DND-41 (cell line): Measurements from ENCODE around the gene SPTSSB.

ENCODE experiments used
- ATAC-seq: fragments of 200-7000 bp; cut with Tn5 transposase; 3 replicates; pipeline ENCODE4 v1.9.1; 2021; ENCODE audit warnings: low read depth; ENCODE audit not compliant: insufficient read depth
- DNase-seq: peaks from one replicate; pipeline ENCODE4 v3.0.0-alpha.2; 2020
- H2AFZ ChIP-seq: 2 replicates; pipeline ENCODE4 v1.6.0; 2012; ENCODE audit warnings: low read depth, low read length
- H3K27ac ChIP-seq: 2 replicates; pipeline ENCODE4 v1.5.1; 2012; ENCODE audit warnings: low read length, inconsistent platforms
- H3K27me3 ChIP-seq: fragments of 200-600 bp; sonication (generic); 2 replicates; pipeline ENCODE4 v1.6.0; 2012; ENCODE audit warnings: low read length, mild to moderate bottlenecking, inconsistent platforms; ENCODE audit not compliant: insufficient read depth, poor library complexity
- H3K36me3 ChIP-seq: 2 replicates; pipeline ENCODE4 v1.5.1; 2012; ENCODE audit warnings: low read length, inconsistent platforms; ENCODE audit not compliant: insufficient read depth
- H3K4me1 ChIP-seq: 2 replicates; pipeline ENCODE4 v1.5.1; 2012; ENCODE audit warnings: mild to moderate bottlenecking, low read length; ENCODE audit not compliant: insufficient read depth
- H3K4me2 ChIP-seq: 2 replicates; pipeline ENCODE4 v1.6.0; 2012; ENCODE audit warnings: mild to moderate bottlenecking, moderate library complexity, low read length, inconsistent platforms; ENCODE audit not compliant: insufficient read depth
- H3K4me3 ChIP-seq, 2 experiments: fragments of 200-600 bp in 1 of 2; shearing (Covaris generic) in 1 of 2; 2 replicates each; pipeline ENCODE4 v1.5.1; 2012 to 2016; ENCODE audit warnings: inconsistent platforms in 2 of 2, low read length in 2 of 2, mild to moderate bottlenecking in 2 of 2, low read depth in 1 of 2, moderate library complexity in 1 of 2
- H3K79me2 ChIP-seq: 2 replicates; pipeline ENCODE4 v1.6.0; 2012; ENCODE audit warnings: low read length, inconsistent platforms; ENCODE audit not compliant: insufficient read depth
- H3K9ac ChIP-seq: 2 replicates; pipeline ENCODE4 v1.6.0; 2012; ENCODE audit warnings: low read depth, mild to moderate bottlenecking, inconsistent platforms, low read length, moderate library complexity
- H3K9me3 ChIP-seq: 2 replicates; pipeline ENCODE4 v1.5.1; 2012; ENCODE audit warnings: low read length, moderate library complexity, mild to moderate bottlenecking, inconsistent platforms; ENCODE audit not compliant: insufficient read depth, severe bottlenecking
- H4K20me1 ChIP-seq: 2 replicates; pipeline ENCODE4 v1.6.0; 2012; ENCODE audit warnings: low read length; ENCODE audit not compliant: insufficient read depth
- EZH2 ChIP-seq: IDR thresholded peaks from 3 replicates; pipeline ENCODE4 v1.6.1; 2012; ENCODE audit warnings: borderline replicate concordance, low read depth, mild to moderate bottlenecking, moderate library complexity, low read length, inconsistent platforms; ENCODE audit not compliant: severe bottlenecking
- TF ChIP-seq, protein P1 (sequence below): IDR thresholded peaks from 2 replicates; pipeline ENCODE4 v1.5.1; 2012; ENCODE audit warnings: borderline replicate concordance, low read length, moderate library complexity, mild to moderate bottlenecking; ENCODE audit not compliant: poor library complexity, severe bottlenecking; ENCODE audit errors: extremely low read depth

The SPTSSB gene

GRCh38 chr3:161349529-161350312 is 21.6 kb downstream of the SPTSSB start:
- H3K4me3 ChIP-seq = no peak overlapping the region
- no peaks in the 10 kb centered on the region for H3K79me2 ChIP-seq
- ATAC-seq (peak; percentile 90), DNase-seq (peak; percentile 32)
- no peak for TF ChIP-seq EZH2
- no peak overlapping the region for H3K27ac ChIP-seq
- no peak overlapping the region; the same call in 1 of the 2 replicates for H3K4me2 ChIP-seq
- no peaks in the 10 kb centered on the region for H3K9me3 ChIP-seq
- no peaks in the 10 kb centered on the region for H4K20me1 ChIP-seq
- peaks cover 10% of the 10 kb centered on the region for H3K4me1 ChIP-seq
- H2AFZ ChIP-seq = no peak overlapping the region
- no peak overlapping the region for H3K9ac ChIP-seq
- H3K27me3 ChIP-seq = peaks cover 12% of the 10 kb centered on the region
- no peaks in the 10 kb centered on the region for H3K36me3 ChIP-seq

DNA sequence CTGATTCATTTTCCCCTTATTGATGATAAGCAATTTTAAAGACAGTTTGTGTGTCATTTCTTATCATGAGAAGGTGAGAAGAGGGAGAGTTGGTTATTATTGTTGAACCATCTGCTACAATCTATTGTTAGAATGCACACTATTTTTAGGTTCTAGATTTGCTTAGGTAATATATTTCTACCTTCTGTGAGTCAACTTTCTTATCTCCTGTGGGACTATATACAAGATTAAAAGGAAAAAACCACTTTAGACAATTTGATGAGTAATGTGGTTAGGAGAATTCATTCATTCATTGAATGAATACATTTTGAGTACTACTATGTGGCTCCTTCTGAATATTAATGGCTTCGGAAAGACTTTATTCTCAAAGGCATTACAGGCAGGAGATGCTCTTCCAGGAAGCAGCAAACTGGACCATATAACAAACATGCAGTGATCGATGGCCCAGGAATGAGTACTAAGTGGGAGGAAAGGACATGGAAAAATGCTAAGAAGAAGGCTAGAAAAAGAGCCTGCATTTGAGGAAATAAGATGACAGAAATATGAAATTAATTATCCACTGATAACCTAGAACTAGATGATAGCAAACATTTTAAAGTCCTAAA is 22.4 kb downstream of the SPTSSB start:
- H3K4me2 ChIP-seq = no peak overlapping the region
- H3K4me3 ChIP-seq = no peak overlapping the region
- H3K27ac ChIP-seq = no peak overlapping the region
- no peak overlapping the region for H2AFZ ChIP-seq
- H3K79me2 ChIP-seq = no peaks in the 10 kb centered on the region
- TF ChIP-seq, protein P1, sequence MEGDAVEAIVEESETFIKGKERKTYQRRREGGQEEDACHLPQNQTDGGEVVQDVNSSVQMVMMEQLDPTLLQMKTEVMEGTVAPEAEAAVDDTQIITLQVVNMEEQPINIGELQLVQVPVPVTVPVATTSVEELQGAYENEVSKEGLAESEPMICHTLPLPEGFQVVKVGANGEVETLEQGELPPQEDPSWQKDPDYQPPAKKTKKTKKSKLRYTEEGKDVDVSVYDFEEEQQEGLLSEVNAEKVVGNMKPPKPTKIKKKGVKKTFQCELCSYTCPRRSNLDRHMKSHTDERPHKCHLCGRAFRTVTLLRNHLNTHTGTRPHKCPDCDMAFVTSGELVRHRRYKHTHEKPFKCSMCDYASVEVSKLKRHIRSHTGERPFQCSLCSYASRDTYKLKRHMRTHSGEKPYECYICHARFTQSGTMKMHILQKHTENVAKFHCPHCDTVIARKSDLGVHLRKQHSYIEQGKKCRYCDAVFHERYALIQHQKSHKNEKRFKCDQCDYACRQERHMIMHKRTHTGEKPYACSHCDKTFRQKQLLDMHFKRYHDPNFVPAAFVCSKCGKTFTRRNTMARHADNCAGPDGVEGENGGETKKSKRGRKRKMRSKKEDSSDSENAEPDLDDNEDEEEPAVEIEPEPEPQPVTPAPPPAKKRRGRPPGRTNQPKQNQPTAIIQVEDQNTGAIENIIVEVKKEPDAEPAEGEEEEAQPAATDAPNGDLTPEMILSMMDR = no peak
- no peak for TF ChIP-seq EZH2
- no peaks in the 10 kb centered on the region for H4K20me1 ChIP-seq
- no peak overlapping the region for H3K9ac ChIP-seq
- ATAC-seq (no peak), DNase-seq (no peak)
- no peaks in the 10 kb centered on the region for H3K9me3 ChIP-seq
- peaks cover 10% of the 10 kb centered on the region for H3K4me1 ChIP-seq
- H3K36me3 ChIP-seq = no peaks in the 10 kb centered on the region
- peaks cover 15% of the 10 kb centered on the region for H3K27me3 ChIP-seq

- DNase-seq = no peak
- Histone ChIP-seq H3K27me3 (peaks cover 15% of the 10 kb centered on the region), H3K79me2 (no peaks in the 10 kb centered on the region), H3K4me2 (no peak overlapping the region), H3K9ac (no peak overlapping the region), H3K4me3 (no peak overlapping the region), H3K9me3 (no peaks in the 10 kb centered on the region), H3K27ac (no peak overlapping the region), H3K4me1 (peaks cover 10% of the 10 kb centered on the region), H2AFZ (no peak overlapping the region), H4K20me1 (no peaks in the 10 kb centered on the region), H3K36me3 (no peaks in the 10 kb centered on the region)
- TF ChIP-seq EZH2 = no peak
- TF ChIP-seq, protein P1 = no peak
- no peak for ATAC-seq
These were observed 23.6 kb downstream of the SPTSSB start for GRCh38 chr3:161347726-161348125.

DNA sequence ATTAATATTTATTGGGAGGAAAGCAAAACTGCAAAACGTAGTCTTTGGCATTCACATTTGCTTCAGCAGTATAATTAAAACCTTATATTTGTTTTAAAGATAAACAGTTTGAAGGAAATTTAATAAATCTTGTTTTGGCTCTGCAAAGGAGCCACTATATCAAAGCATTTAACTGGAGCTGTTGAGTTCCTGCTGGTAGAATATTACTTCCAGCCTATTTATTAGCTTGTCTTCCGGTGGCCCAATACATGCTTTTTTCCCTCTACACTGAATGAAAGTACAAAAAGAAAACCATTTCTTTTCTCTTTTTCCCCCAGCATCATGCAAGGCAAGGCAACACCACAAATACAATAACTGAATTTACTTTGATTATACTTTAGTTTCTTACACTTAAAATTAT is 26.3 kb downstream of the SPTSSB start:
- no peak overlapping the region for H3K4me2 ChIP-seq
- H4K20me1 ChIP-seq = no peaks in the 10 kb centered on the region
- H3K36me3 ChIP-seq = no peaks in the 10 kb centered on the region
- TF ChIP-seq, protein P1 = no peak
- no peak for TF ChIP-seq EZH2
- ATAC-seq (no peak), DNase-seq (no peak)
- no peak overlapping the region for H3K9ac ChIP-seq
- peaks cover 15% of the 10 kb centered on the region for H3K27me3 ChIP-seq
- H2AFZ ChIP-seq = no peak overlapping the region
- no peaks in the 10 kb centered on the region for H3K9me3 ChIP-seq
- peaks cover 5% of the 10 kb centered on the region for H3K4me1 ChIP-seq
- no peak overlapping the region for H3K27ac ChIP-seq
- no peaks in the 10 kb centered on the region for H3K79me2 ChIP-seq
- no peak overlapping the region for H3K4me3 ChIP-seq
